Occipital lobe (tissue), 2 donors: ENCODE data around the gene HMX1. TPM values are rescaled to one million over a fixed set of nuclear protein-coding genes. Genes with fewer than 3 reads are reported as not detected.

Experiments
- DNase-seq: peaks from one replicate; lab custom pipeline; 2025; lab: John Stamatoyannopoulos, UW
- total RNA-seq: library from RNA; depleted of rRNA; stranded (reverse); fragments of >200 nt; gene quantifications from one replicate; pipeline ENCODE4 v1.2.3, GENCODE V29; 2014

HMX1 gene
- 0.16 TPM for total RNA-seq

GRCh38 chr4:8871417-8872401 is at the start of gene HMX1:
TSS of gene HMX1 (minus strand) at chr4:8871839. CDS start at chr4:8871614, 225 bp downstream.
- DNase-seq, result peak; percentile 33

- no peak for DNase-seq
Observed at GRCh38 chr4:8920969-8921368, 49.3 kb upstream of the HMX1 start.

GRCh38 chr4:8920289-8920965 is 48.8 kb upstream of the HMX1 start:
- DNase-seq, result no peak

GRCh38 chr4:8919651-8920288 is 48.1 kb upstream of the HMX1 start:
- DNase-seq, result no peak

- peak; percentile 38 for DNase-seq
Observed at GRCh38 chr4:8917868-8918783, 46.5 kb upstream of the HMX1 start.

GRCh38 chr4:8917321-8917811 is 45.7 kb upstream of the HMX1 start:
- no peak for DNase-seq

GRCh38 chr4:8916906-8917305 is 45.3 kb upstream of the HMX1 start:
- DNase-seq, result no peak

- no peak for DNase-seq
Observed at GRCh38 chr4:8916351-8916885, 44.8 kb upstream of the HMX1 start.

GRCh38 chr4:8915201-8916200 is 43.9 kb upstream of the HMX1 start:
- no peak for DNase-seq

GRCh38 chr4:8914461-8915171 is 43.0 kb upstream of the HMX1 start:
- no peak for DNase-seq

GRCh38 chr4:8913858-8914460 is 42.3 kb upstream of the HMX1 start:
- DNase-seq, result no peak

GRCh38 chr4:8913121-8913857 is 41.6 kb upstream of the HMX1 start:
- DNase-seq, result no peak

GRCh38 chr4:8912506-8912905 is 40.9 kb upstream of the HMX1 start:
- no peak for DNase-seq

GRCh38 chr4:8912089-8912455 is 40.4 kb upstream of the HMX1 start:
- no peak for DNase-seq

- no peak for DNase-seq
Observed at GRCh38 chr4:8911316-8912088, 39.9 kb upstream of the HMX1 start.

- DNase-seq, result no peak
Observed at GRCh38 chr4:8910822-8911315, 39.2 kb upstream of the HMX1 start.
